Esophagus (tissue), 2 donors: ENCODE data around the gene TPI1. TPM values are rescaled to one million over a fixed set of nuclear protein-coding genes. Genes with fewer than 3 reads are reported as not detected.

Experiments used
- H3K27ac ChIP-seq, 2 donors: one replicate each; pipeline ENCODE4 v1.5.1; 2013; ENCODE audit warnings: low read depth in 2 of 2, mild to moderate bottlenecking in 2 of 2, inconsistent platforms in 1 of 2, low read length in 1 of 2, moderate library complexity in 1 of 2
- H3K27me3 ChIP-seq, 2 donors: one replicate each; pipeline ENCODE4 v1.6.1; 2013; ENCODE audit warnings: low read length in 2 of 2, control low read depth in 1 of 2, mild to moderate bottlenecking in 1 of 2; ENCODE audit not compliant: insufficient read depth in 2 of 2, control insufficient read depth in 1 of 2
- H3K36me3 ChIP-seq, 2 donors: one replicate each; pipeline ENCODE4 v1.6.1; 2013; ENCODE audit warnings: low read length in 1 of 2; ENCODE audit not compliant: control insufficient read depth in 2 of 2, insufficient read depth in 2 of 2
- H3K4me1 ChIP-seq, 2 donors: one replicate each; pipeline ENCODE4 v1.6.1; 2013; ENCODE audit warnings: low read length in 1 of 2; ENCODE audit not compliant: control insufficient read depth in 2 of 2, insufficient read depth in 2 of 2
- H3K4me3 ChIP-seq, 2 donors: one replicate each; pipeline ENCODE4 v1.5.1; 2013; ENCODE audit warnings: low read length in 2 of 2, mild to moderate bottlenecking in 2 of 2, low read depth in 1 of 2, moderate library complexity in 1 of 2
- H3K9me3 ChIP-seq, 2 donors: one replicate each; pipeline ENCODE4 v1.6.1; 2013; ENCODE audit warnings: mild to moderate bottlenecking in 2 of 2, low read depth in 1 of 2, low read length in 1 of 2, moderate library complexity in 1 of 2; ENCODE audit not compliant: control insufficient read depth in 2 of 2, insufficient read depth in 1 of 2
- WGBS, 2 donors: extraction: QIAGEN DNeasy Blood & Tissue Kit; methylation state at CpG; one replicate each; pipeline ENCODE4 v1.1.7; 2013; 5-methylcytosine and 5-hydroxymethylcytosine counted together
- polyA plus RNA-seq, 2 donors: library from polyadenylated mRNA; stranded (reverse); fragments of 200-250 nt; gene quantifications; one replicate each; pipeline ENCODE4 v1.2.3, GENCODE V29; 2013
- donor health status: healthy with polysubstance abuse.
- donor health status: Bipolar disorder and iron deficiency.

Gene TPI1
- 100 to 1,000 TPM; 404 to 939 TPM for polyA plus RNA-seq

- Histone ChIP-seq H3K9me3 (no peaks in the 10 kb centered on the region), H3K27me3 (no peaks in the 10 kb centered on the region), H3K4me3 (peak within 1 kb of the TSS; percentile 84 to 96), H3K27ac (peak within 1 kb of the TSS; percentile 93 to 95), H3K4me1 (peaks cover 3 to 29% of the 10 kb centered on the region in 2 donors), H3K36me3 (peaks cover 8 to 42% of the 10 kb centered on the region in 2 donors)
- 0% methylated on average over 63 to 86 of the region's 86 CpGs for WGBS, 2 donors
Observed at GRCh38 chr12:6867413-6868210, at the start of gene TPI1. Gene TPI1, plus strand, starts transcription at chr12:6867531. Its CDS starts 36 bp downstream, at chr12:6867567.

- peaks cover 0 to 4% of the 10 kb centered on the region in 2 donors for H3K9me3 ChIP-seq
- H3K27me3 ChIP-seq = peaks cover 0 to 3% of the 10 kb centered on the region in 2 donors
- no peak overlapping the region for H3K4me3 ChIP-seq
- H3K36me3 ChIP-seq = no peaks in the 10 kb centered on the region
- H3K4me1 ChIP-seq = peaks cover 0 to 4% of the 10 kb centered on the region in 2 donors
- WGBS, 2 donors = 83 to 89% methylated on average over 20 of the region's 20 CpGs
- H3K27ac ChIP-seq = no peak overlapping the region
Observed at GRCh38 chr12:6817662-6818157, 49.6 kb upstream of the TPI1 start.

GRCh38 chr12:6818222-6818621 is 49.1 kb upstream of the TPI1 start:
- Histone ChIP-seq H3K4me1 (peaks cover 0 to 4% of the 10 kb centered on the region in 2 donors), H3K27me3 (peaks cover 0 to 8% of the 10 kb centered on the region in 2 donors), H3K9me3 (peaks cover 0 to 4% of the 10 kb centered on the region in 2 donors), H3K4me3 (no peak overlapping the region), H3K27ac (no peak overlapping the region), H3K36me3 (no peaks in the 10 kb centered on the region)
- 74 to 81% methylated on average over 10 of the region's 10 CpGs for WGBS, 2 donors

GRCh38 chr12:6818645-6819044 is 48.7 kb upstream of the TPI1 start:
- Histone ChIP-seq H3K9me3 (peaks cover 0 to 4% of the 10 kb centered on the region in 2 donors), H3K4me1 (peaks cover 0 to 4% of the 10 kb centered on the region in 2 donors), H3K36me3 (no peaks in the 10 kb centered on the region), H3K4me3 (no peak overlapping the region), H3K27me3 (peaks cover 0 to 9% of the 10 kb centered on the region in 2 donors), H3K27ac (no peak overlapping the region)
- 86 to 89% methylated on average over 5 of the region's 5 CpGs for WGBS, 2 donors

DNA sequence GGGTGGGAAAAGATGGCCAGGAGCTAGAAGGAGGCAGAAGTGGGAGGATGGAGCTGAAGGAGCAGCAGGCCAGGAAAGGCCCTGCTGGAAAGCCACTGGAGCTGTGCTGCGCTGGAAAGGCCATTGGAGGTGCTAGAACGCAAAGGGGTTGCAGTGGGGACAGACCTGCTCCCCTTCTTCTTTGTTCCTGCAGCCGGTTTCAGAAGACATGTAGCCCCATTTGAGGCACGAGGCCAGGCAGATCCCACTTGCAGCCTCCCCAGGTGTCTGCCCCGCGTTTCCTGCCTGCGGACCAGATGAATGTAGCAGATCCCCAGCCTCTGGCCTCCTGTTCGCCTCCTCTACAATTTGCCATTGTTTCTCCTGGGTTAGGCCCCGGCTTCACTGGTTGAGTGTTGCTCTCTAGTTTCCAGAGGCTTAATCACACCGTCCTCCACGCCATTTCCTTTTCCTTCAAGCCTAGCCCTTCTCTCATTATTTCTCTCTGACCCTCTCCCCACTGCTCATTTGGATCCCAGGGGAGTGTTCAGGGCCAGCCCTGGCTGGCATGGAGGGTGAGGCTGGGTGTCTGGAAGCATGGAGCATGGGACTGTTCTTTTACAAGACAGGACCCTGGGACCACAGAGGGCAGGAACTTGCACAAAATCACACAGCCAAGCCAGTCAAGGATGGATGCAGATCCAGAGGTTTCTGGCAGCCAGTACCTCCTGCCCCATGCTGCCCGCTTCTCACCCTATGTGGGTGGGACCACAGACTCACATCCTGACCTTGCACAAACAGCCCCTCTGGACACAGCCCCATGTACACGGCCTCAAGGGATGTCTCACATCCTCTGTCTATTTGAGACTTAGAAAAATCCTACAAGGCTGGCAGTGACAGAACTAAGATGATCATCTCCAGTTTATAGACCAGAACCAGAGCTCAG is 48.0 kb upstream of the TPI1 start:
- peaks cover 0 to 4% of the 10 kb centered on the region in 2 donors for H3K4me1 ChIP-seq
- peaks cover 0 to 9% of the 10 kb centered on the region in 2 donors for H3K27me3 ChIP-seq
- WGBS, 2 donors = 86 to 87% methylated on average over 13 of the region's 13 CpGs
- peaks cover 0 to 8% of the 10 kb centered on the region in 2 donors for H3K9me3 ChIP-seq
- H3K4me3 ChIP-seq = no peak overlapping the region
- H3K36me3 ChIP-seq = no peaks in the 10 kb centered on the region
- no peak overlapping the region for H3K27ac ChIP-seq

- Histone ChIP-seq H3K9me3 (peaks cover 0 to 8% of the 10 kb centered on the region in 2 donors), H3K4me1 (peaks cover 0 to 4% of the 10 kb centered on the region in 2 donors), H3K36me3 (no peaks in the 10 kb centered on the region), H3K4me3 (no peak overlapping the region), H3K27ac (no peak overlapping the region), H3K27me3 (peaks cover 0 to 9% of the 10 kb centered on the region in 2 donors)
- whole genome bisulfite sequencing, 2 donors = 82 to 88% methylated on average over 5 of the region's 5 CpGs
Observed at GRCh38 chr12:6820166-6820565, 47.2 kb upstream of the TPI1 start.

GRCh38 chr12:6821591-6822425 is 45.5 kb upstream of the TPI1 start, which contains the start of gene GPR162:
Gene GPR162, plus strand, starts transcription at chr12:6821821. Its CDS starts 2,078 bp downstream, at chr12:6823899.
- peaks cover 0 to 9% of the 10 kb centered on the region in 2 donors for H3K27me3 ChIP-seq
- WGBS, 2 donors = 0 to 1% methylated on average over 14 to 28 of the region's 28 CpGs
- H3K36me3 ChIP-seq = no peaks in the 10 kb centered on the region
- peaks cover 0 to 4% of the 10 kb centered on the region in 2 donors for H3K4me1 ChIP-seq
- H3K27ac ChIP-seq = peak within 1 kb of the TSS in 1 of 2 donors; percentile 26
- peak within 1 kb of the TSS; percentile 29 to 33 for H3K4me3 ChIP-seq
- peaks cover 0 to 9% of the 10 kb centered on the region in 2 donors for H3K9me3 ChIP-seq

DNA sequence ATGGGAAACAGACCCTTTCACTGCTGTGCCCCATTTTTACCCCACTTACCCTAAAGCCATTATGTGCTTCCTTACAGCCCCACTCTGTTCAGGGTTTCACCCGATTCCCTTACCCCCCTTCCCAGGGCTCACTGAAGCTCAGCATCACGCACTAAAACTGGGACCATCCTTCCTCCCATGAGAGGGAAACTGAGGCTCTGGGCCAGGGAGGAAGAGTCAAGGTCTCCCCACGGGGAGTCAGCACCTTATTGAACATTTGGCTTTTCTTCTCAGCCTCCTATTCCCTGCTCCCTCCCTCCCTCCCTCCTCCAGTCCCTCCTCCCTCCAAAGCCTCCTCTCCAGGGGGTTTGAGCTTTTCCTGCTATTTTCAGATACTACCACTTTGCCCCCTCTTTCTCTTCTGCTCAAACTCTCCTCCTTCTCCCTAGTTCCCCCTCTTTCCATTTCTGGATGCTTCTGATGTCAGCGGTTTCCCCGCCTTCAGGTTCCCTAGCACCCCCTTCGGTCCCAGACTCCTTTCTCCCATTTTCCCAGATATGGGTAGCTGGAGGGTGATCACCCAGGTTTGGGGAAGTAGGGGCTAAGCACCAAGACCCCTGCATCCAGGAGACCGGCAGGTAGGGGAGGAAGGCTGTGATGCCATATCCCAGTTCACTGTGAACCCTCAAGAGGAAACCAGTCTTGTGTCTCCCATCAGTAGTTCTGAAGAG is 44.8 kb upstream of the TPI1 start:
- H3K4me1 ChIP-seq = peaks cover 0 to 4% of the 10 kb centered on the region in 2 donors
- no peak overlapping the region for H3K4me3 ChIP-seq
- peaks cover 0 to 9% of the 10 kb centered on the region in 2 donors for H3K9me3 ChIP-seq
- WGBS, 2 donors = 59 to 64% methylated on average over 7 of the region's 7 CpGs
- H3K27me3 ChIP-seq = peaks cover 0 to 9% of the 10 kb centered on the region in 2 donors
- no peaks in the 10 kb centered on the region for H3K36me3 ChIP-seq
- H3K27ac ChIP-seq = no peak overlapping the region
